H9 (cell line): ENCODE measurements around the gene FBXL13. TPM values are rescaled to one million over a fixed set of nuclear protein-coding genes. Genes with fewer than 3 reads are reported as not detected.

Experiments used
- DNase-seq: peaks from one replicate; pipeline ENCODE4 v3.0.0-alpha.2; 2017
- H2AFZ ChIP-seq: one replicate; pipeline ENCODE4 v1.6.1; 2013; ENCODE audit warnings: mild to moderate bottlenecking, low read length, control low read depth, moderate library complexity
- H2AK5ac ChIP-seq: 2 replicates; pipeline ENCODE4 v1.6.1; 2013; ENCODE audit warnings: low read length, control low read depth, mixed read lengths; ENCODE audit not compliant: insufficient read length
- H2BK120ac ChIP-seq: one replicate; pipeline ENCODE4 v1.6.1; 2013; ENCODE audit warnings: low read depth, mild to moderate bottlenecking, low read length, control low read depth, inconsistent platforms; ENCODE audit not compliant: poor library complexity, severe bottlenecking
- H2BK12ac ChIP-seq: 2 replicates; pipeline ENCODE4 v1.6.1; 2013; ENCODE audit warnings: low read length, control low read depth, mixed read lengths, low read depth; ENCODE audit not compliant: insufficient read length
- H2BK15ac ChIP-seq: 2 replicates; pipeline ENCODE4 v1.6.1; 2013; ENCODE audit warnings: low read depth, low read length, control low read depth
- H2BK20ac ChIP-seq: one replicate; pipeline ENCODE4 v1.6.1; 2013; ENCODE audit warnings: low read depth, mild to moderate bottlenecking, low read length, control low read depth, inconsistent platforms; ENCODE audit not compliant: poor library complexity, severe bottlenecking
- H2BK5ac ChIP-seq: 2 replicates; pipeline ENCODE4 v1.6.1; 2013; ENCODE audit warnings: low read length, control low read depth, mixed read lengths; ENCODE audit not compliant: insufficient read length
- H3K14ac ChIP-seq: 2 replicates; pipeline ENCODE4 v1.6.1; 2013; ENCODE audit warnings: low read length, control low read depth; ENCODE audit not compliant: insufficient read depth
- H3K18ac ChIP-seq: 2 replicates; pipeline ENCODE4 v1.6.1; 2013; ENCODE audit warnings: low read depth, mild to moderate bottlenecking, mixed read lengths, low read length, control low read depth; ENCODE audit not compliant: insufficient read length
- H3K23ac ChIP-seq: 2 replicates; pipeline ENCODE4 v1.6.1; 2013; ENCODE audit warnings: low read length, control low read depth, mixed read lengths, low read depth; ENCODE audit not compliant: insufficient read length
- H3K23me2 ChIP-seq: 2 replicates; pipeline ENCODE4 v1.6.1; 2013; ENCODE audit warnings: low read depth, mild to moderate bottlenecking, mixed read lengths, low read length, control low read depth; ENCODE audit not compliant: insufficient read length, poor library complexity, severe bottlenecking
- H3K27ac ChIP-seq: 2 replicates; pipeline ENCODE4 v1.5.1; 2013; ENCODE audit warnings: low read length, control low read depth, mixed read lengths, low read depth; ENCODE audit not compliant: insufficient read length
- H3K27me3 ChIP-seq: 2 replicates; pipeline ENCODE4 v1.6.1; 2013; ENCODE audit warnings: low read length, control low read depth, inconsistent platforms; ENCODE audit not compliant: insufficient read depth
- H3K4ac ChIP-seq: 2 replicates; pipeline ENCODE4 v1.6.1; 2013; ENCODE audit warnings: low read depth, mild to moderate bottlenecking, control low read depth, inconsistent platforms, low read length, moderate library complexity
- H3K4me1 ChIP-seq: 2 replicates; pipeline ENCODE4 v1.6.1; 2013; ENCODE audit warnings: low read length, control low read depth, inconsistent platforms; ENCODE audit not compliant: insufficient read depth
- H3K4me2 ChIP-seq: 2 replicates; pipeline ENCODE4 v1.6.1; 2013; ENCODE audit warnings: low read length, control low read depth, mixed read lengths; ENCODE audit not compliant: insufficient read length, insufficient read depth
- H3K56ac ChIP-seq: 2 replicates; pipeline ENCODE4 v1.6.1; 2013; ENCODE audit warnings: low read depth, mild to moderate bottlenecking, mixed read lengths, low read length, control low read depth; ENCODE audit not compliant: insufficient read length
- H3K79me1 ChIP-seq: 2 replicates; pipeline ENCODE4 v1.6.1; 2013; ENCODE audit warnings: low read depth, mild to moderate bottlenecking, moderate library complexity, low read length, control low read depth, inconsistent platforms; ENCODE audit not compliant: insufficient read depth, poor library complexity, severe bottlenecking
- H3K79me2 ChIP-seq: 2 replicates; pipeline ENCODE4 v1.6.1; 2013; ENCODE audit warnings: low read length, control low read depth, inconsistent platforms; ENCODE audit not compliant: insufficient read depth
- H3K9ac ChIP-seq: 2 replicates; pipeline ENCODE4 v1.6.1; 2013; ENCODE audit warnings: low read length, control low read depth, mixed read lengths; ENCODE audit not compliant: insufficient read length; ENCODE audit errors: extremely low read depth
- H3K9me3 ChIP-seq: one replicate; pipeline ENCODE4 v1.6.1; 2013; ENCODE audit warnings: low read depth, low read length, inconsistent platforms; ENCODE audit not compliant: control insufficient read depth
- H3T11ph ChIP-seq: one replicate; pipeline ENCODE4 v1.6.1; 2013; ENCODE audit warnings: mild to moderate bottlenecking, low read length, control low read depth, inconsistent platforms
- H4K20me1 ChIP-seq: one replicate; pipeline ENCODE4 v1.6.1; 2013; ENCODE audit not compliant: control insufficient read depth, insufficient read length, insufficient read depth
- H4K5ac ChIP-seq: 2 replicates; pipeline ENCODE4 v1.6.1; 2013; ENCODE audit warnings: low read depth, mild to moderate bottlenecking, mixed read lengths, low read length, control low read depth; ENCODE audit not compliant: insufficient read length
- H4K8ac ChIP-seq: replicated peaks from 2 replicates; pipeline ENCODE4 v1.6.1; 2013; ENCODE audit warnings: low read length, control low read depth, mixed read lengths, low read depth; ENCODE audit not compliant: insufficient read length
- H4K91ac ChIP-seq: 2 replicates; pipeline ENCODE4 v1.6.1; 2013; ENCODE audit warnings: low read depth, mild to moderate bottlenecking, moderate library complexity, mixed read lengths, low read length, control low read depth; ENCODE audit not compliant: insufficient read length
- H3K27ac Mint-ChIP-seq, 3 experiments: 2 replicates in 2 of 3; 3 replicates in 1 of 3; pipeline ENCODE4 v1.8.0; 2020 to 2021; ENCODE audit warnings: mixed read lengths in 3 of 3, mild to moderate bottlenecking in 1 of 3, moderate library complexity in 1 of 3
- H3K27me3 Mint-ChIP-seq: 2 replicates; pipeline ENCODE4 v1.8.0; 2021; ENCODE audit warnings: low read depth, mild to moderate bottlenecking, moderate library complexity, mixed read lengths
- H3K36me3 Mint-ChIP-seq, 3 experiments: 2 replicates in 2 of 3; 3 replicates in 1 of 3; pipeline ENCODE4 v1.8.0; 2020 to 2021; ENCODE audit warnings: low read depth in 3 of 3, mixed read lengths in 3 of 3; ENCODE audit not compliant: insufficient read depth in 1 of 3
- H3K4me1 Mint-ChIP-seq, 2 experiments: 2 replicates each; pipeline ENCODE4 v1.8.0; 2020; ENCODE audit warnings: mixed read lengths in 2 of 2
- H3K4me3 Mint-ChIP-seq, 2 experiments: 2 replicates in 1 of 2; 3 replicates in 1 of 2; pipeline ENCODE4 v1.8.0; 2020 to 2021; ENCODE audit warnings: mild to moderate bottlenecking in 2 of 2, mixed read lengths in 2 of 2, moderate library complexity in 1 of 2
- H3K9me3 Mint-ChIP-seq, 2 experiments: 2 replicates in 1 of 2; 3 replicates in 1 of 2; pipeline ENCODE4 v1.8.0; 2020; ENCODE audit warnings: mild to moderate bottlenecking in 2 of 2, mixed read lengths in 2 of 2, moderate library complexity in 1 of 2
- WGBS: extraction: QIAGEN DNeasy Blood & Tissue Kit; methylation state at CpG from one replicate; pipeline ENCODE4 v1.1.7; 2013; ENCODE audit warnings: missing lambda C conversion rate, low lambda C conversion rate, mixed read lengths; ENCODE audit not compliant: insufficient read length; ENCODE audit errors: extremely low coverage; 5-methylcytosine and 5-hydroxymethylcytosine counted together
- total RNA-seq: library from RNA; stranded (reverse); gene quantifications from 2 replicates; pipeline ENCODE4 v1.2.1, GENCODE V29; 2021
- TF ChIP-seq, protein P1 (sequence below): fragments of 200-600 bp; sonication (generic); conservative IDR thresholded peaks from 3 replicates; pipeline ENCODE4 v1.8.0; 2021; ENCODE audit warnings: antibody characterized with exemption, mild to moderate bottlenecking

Gene FBXL13
- total RNA-seq, 1 experiment from 2014 or later: 4.4 TPM

DNA sequence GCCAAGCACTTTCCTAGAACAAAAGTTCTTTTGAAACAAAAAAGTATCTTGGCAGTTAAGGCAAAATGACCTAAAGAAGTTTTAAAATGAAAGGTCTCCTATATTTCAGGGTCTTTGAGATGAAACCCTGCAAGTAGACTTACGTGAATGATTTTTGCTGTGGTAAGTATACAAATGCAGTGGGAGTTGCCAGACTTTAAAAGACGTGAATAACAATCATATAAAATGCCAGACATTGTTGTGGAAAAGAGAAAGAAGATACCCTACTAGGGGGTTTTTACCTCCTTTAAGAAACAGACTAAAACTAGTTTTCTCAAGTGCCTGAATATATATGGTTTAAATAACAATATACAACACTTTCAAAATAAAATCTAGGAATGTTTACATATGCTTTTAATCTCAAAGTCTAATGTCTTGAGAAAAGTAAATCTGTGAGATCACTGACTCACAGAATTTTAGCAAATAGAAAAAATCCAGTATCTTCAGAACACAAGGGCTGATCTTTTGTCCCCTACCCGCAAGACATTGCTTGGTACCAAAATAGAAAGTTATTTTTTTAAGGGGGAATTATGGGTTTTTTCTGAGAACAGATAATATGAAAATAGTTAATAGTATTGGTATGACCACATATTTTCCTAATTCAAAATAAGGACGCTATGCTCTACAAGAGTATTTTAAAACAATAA is 132.3 kb downstream of the FBXL13 start:
- TF ChIP-seq, protein P1, sequence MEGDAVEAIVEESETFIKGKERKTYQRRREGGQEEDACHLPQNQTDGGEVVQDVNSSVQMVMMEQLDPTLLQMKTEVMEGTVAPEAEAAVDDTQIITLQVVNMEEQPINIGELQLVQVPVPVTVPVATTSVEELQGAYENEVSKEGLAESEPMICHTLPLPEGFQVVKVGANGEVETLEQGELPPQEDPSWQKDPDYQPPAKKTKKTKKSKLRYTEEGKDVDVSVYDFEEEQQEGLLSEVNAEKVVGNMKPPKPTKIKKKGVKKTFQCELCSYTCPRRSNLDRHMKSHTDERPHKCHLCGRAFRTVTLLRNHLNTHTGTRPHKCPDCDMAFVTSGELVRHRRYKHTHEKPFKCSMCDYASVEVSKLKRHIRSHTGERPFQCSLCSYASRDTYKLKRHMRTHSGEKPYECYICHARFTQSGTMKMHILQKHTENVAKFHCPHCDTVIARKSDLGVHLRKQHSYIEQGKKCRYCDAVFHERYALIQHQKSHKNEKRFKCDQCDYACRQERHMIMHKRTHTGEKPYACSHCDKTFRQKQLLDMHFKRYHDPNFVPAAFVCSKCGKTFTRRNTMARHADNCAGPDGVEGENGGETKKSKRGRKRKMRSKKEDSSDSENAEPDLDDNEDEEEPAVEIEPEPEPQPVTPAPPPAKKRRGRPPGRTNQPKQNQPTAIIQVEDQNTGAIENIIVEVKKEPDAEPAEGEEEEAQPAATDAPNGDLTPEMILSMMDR: no peak
- no peak overlapping the region for H2AFZ ChIP-seq

More for the DNA sequence above, 132.3 kb downstream of the FBXL13 start:
- Mint-ChIP-seq H3K36me3 (no peaks in the 10 kb centered on the region; a peak in 1 of 7 replicates), H3K9me3 (no peaks in the 10 kb centered on the region), H3K27me3 (no peaks in the 10 kb centered on the region), H3K4me3 (peak overlapping the region; percentile 46 to 56; a peak in 4 of 5 replicates), H3K4me1 (peaks cover 67 to 72% of the 10 kb centered on the region in 2 experiments), H3K27ac (peak overlapping the region; percentile 91 to 99 (median 96); a peak in 6 of 7 replicates)
- Histone ChIP-seq H3K4ac (no peak overlapping the region), H3K14ac (no peak overlapping the region), H3K27ac (peak overlapping the region; percentile 21), H4K5ac (no peak overlapping the region), H3T11ph (no peak overlapping the region), H2BK120ac (no peak overlapping the region), H3K18ac (no peak overlapping the region), H4K8ac (no peak overlapping the region), H2BK12ac (no peak overlapping the region), H2BK20ac (no peak overlapping the region), H3K79me2 (no peaks in the 10 kb centered on the region; the same call in 1 of the 2 replicates), H4K91ac (no peak overlapping the region), H3K56ac (no peak overlapping the region), H3K23ac (no peak overlapping the region), H3K4me1 (peaks cover 9% of the 10 kb centered on the region), H3K27me3 (no peaks in the 10 kb centered on the region; the same call in 1 of the 2 replicates), H2BK15ac (no peak overlapping the region), H3K23me2 (no peaks in the 10 kb centered on the region), H3K4me2 (no peak overlapping the region), H3K9me3 (no peaks in the 10 kb centered on the region), H4K20me1 (no peaks in the 10 kb centered on the region), H3K79me1 (no peaks in the 10 kb centered on the region), H3K9ac (no peak overlapping the region), H2AK5ac (no peak overlapping the region), H2BK5ac (no peak overlapping the region)
- no CpG with 5 or more reads among the region's 4 CpGs for WGBS
- DNase-seq: no peak
